H9 (cell line): ENCODE data around the gene DNAI1. TPM values are rescaled to one million over a fixed set of nuclear protein-coding genes. Genes with fewer than 3 reads are reported as not detected.

Experiments
- DNase-seq: peaks from one replicate; pipeline ENCODE4 v3.0.0-alpha.2; 2017
- H2AFZ ChIP-seq: one replicate; pipeline ENCODE4 v1.6.1; 2013; ENCODE audit warnings: mild to moderate bottlenecking, low read length, control low read depth, moderate library complexity
- H2AK5ac ChIP-seq: 2 replicates; pipeline ENCODE4 v1.6.1; 2013; ENCODE audit warnings: low read length, control low read depth, mixed read lengths; ENCODE audit not compliant: insufficient read length
- H2BK120ac ChIP-seq: one replicate; pipeline ENCODE4 v1.6.1; 2013; ENCODE audit warnings: low read depth, mild to moderate bottlenecking, low read length, control low read depth, inconsistent platforms; ENCODE audit not compliant: poor library complexity, severe bottlenecking
- H2BK12ac ChIP-seq: 2 replicates; pipeline ENCODE4 v1.6.1; 2013; ENCODE audit warnings: low read length, control low read depth, mixed read lengths, low read depth; ENCODE audit not compliant: insufficient read length
- H2BK15ac ChIP-seq: 2 replicates; pipeline ENCODE4 v1.6.1; 2013; ENCODE audit warnings: low read depth, low read length, control low read depth
- H2BK20ac ChIP-seq: one replicate; pipeline ENCODE4 v1.6.1; 2013; ENCODE audit warnings: low read depth, mild to moderate bottlenecking, low read length, control low read depth, inconsistent platforms; ENCODE audit not compliant: poor library complexity, severe bottlenecking
- H2BK5ac ChIP-seq: 2 replicates; pipeline ENCODE4 v1.6.1; 2013; ENCODE audit warnings: low read length, control low read depth, mixed read lengths; ENCODE audit not compliant: insufficient read length
- H3K14ac ChIP-seq: 2 replicates; pipeline ENCODE4 v1.6.1; 2013; ENCODE audit warnings: low read length, control low read depth; ENCODE audit not compliant: insufficient read depth
- H3K18ac ChIP-seq: 2 replicates; pipeline ENCODE4 v1.6.1; 2013; ENCODE audit warnings: low read depth, mild to moderate bottlenecking, mixed read lengths, low read length, control low read depth; ENCODE audit not compliant: insufficient read length
- H3K23ac ChIP-seq: 2 replicates; pipeline ENCODE4 v1.6.1; 2013; ENCODE audit warnings: low read length, control low read depth, mixed read lengths, low read depth; ENCODE audit not compliant: insufficient read length
- H3K23me2 ChIP-seq: 2 replicates; pipeline ENCODE4 v1.6.1; 2013; ENCODE audit warnings: low read depth, mild to moderate bottlenecking, mixed read lengths, low read length, control low read depth; ENCODE audit not compliant: insufficient read length, poor library complexity, severe bottlenecking
- H3K27ac ChIP-seq: 2 replicates; pipeline ENCODE4 v1.5.1; 2013; ENCODE audit warnings: low read length, control low read depth, mixed read lengths, low read depth; ENCODE audit not compliant: insufficient read length
- H3K27me3 ChIP-seq: 2 replicates; pipeline ENCODE4 v1.6.1; 2013; ENCODE audit warnings: low read length, control low read depth, inconsistent platforms; ENCODE audit not compliant: insufficient read depth
- H3K4ac ChIP-seq: 2 replicates; pipeline ENCODE4 v1.6.1; 2013; ENCODE audit warnings: low read depth, mild to moderate bottlenecking, control low read depth, inconsistent platforms, low read length, moderate library complexity
- H3K4me1 ChIP-seq: 2 replicates; pipeline ENCODE4 v1.6.1; 2013; ENCODE audit warnings: low read length, control low read depth, inconsistent platforms; ENCODE audit not compliant: insufficient read depth
- H3K4me2 ChIP-seq: 2 replicates; pipeline ENCODE4 v1.6.1; 2013; ENCODE audit warnings: low read length, control low read depth, mixed read lengths; ENCODE audit not compliant: insufficient read length, insufficient read depth
- H3K56ac ChIP-seq: 2 replicates; pipeline ENCODE4 v1.6.1; 2013; ENCODE audit warnings: low read depth, mild to moderate bottlenecking, mixed read lengths, low read length, control low read depth; ENCODE audit not compliant: insufficient read length
- H3K79me1 ChIP-seq: 2 replicates; pipeline ENCODE4 v1.6.1; 2013; ENCODE audit warnings: low read depth, mild to moderate bottlenecking, moderate library complexity, low read length, control low read depth, inconsistent platforms; ENCODE audit not compliant: insufficient read depth, poor library complexity, severe bottlenecking
- H3K79me2 ChIP-seq: 2 replicates; pipeline ENCODE4 v1.6.1; 2013; ENCODE audit warnings: low read length, control low read depth, inconsistent platforms; ENCODE audit not compliant: insufficient read depth
- H3K9ac ChIP-seq: 2 replicates; pipeline ENCODE4 v1.6.1; 2013; ENCODE audit warnings: low read length, control low read depth, mixed read lengths; ENCODE audit not compliant: insufficient read length; ENCODE audit errors: extremely low read depth
- H3K9me3 ChIP-seq: one replicate; pipeline ENCODE4 v1.6.1; 2013; ENCODE audit warnings: low read depth, low read length, inconsistent platforms; ENCODE audit not compliant: control insufficient read depth
- H3T11ph ChIP-seq: one replicate; pipeline ENCODE4 v1.6.1; 2013; ENCODE audit warnings: mild to moderate bottlenecking, low read length, control low read depth, inconsistent platforms
- H4K20me1 ChIP-seq: one replicate; pipeline ENCODE4 v1.6.1; 2013; ENCODE audit not compliant: control insufficient read depth, insufficient read length, insufficient read depth
- H4K5ac ChIP-seq: 2 replicates; pipeline ENCODE4 v1.6.1; 2013; ENCODE audit warnings: low read depth, mild to moderate bottlenecking, mixed read lengths, low read length, control low read depth; ENCODE audit not compliant: insufficient read length
- H4K8ac ChIP-seq: replicated peaks from 2 replicates; pipeline ENCODE4 v1.6.1; 2013; ENCODE audit warnings: low read length, control low read depth, mixed read lengths, low read depth; ENCODE audit not compliant: insufficient read length
- H4K91ac ChIP-seq: 2 replicates; pipeline ENCODE4 v1.6.1; 2013; ENCODE audit warnings: low read depth, mild to moderate bottlenecking, moderate library complexity, mixed read lengths, low read length, control low read depth; ENCODE audit not compliant: insufficient read length
- H3K27ac Mint-ChIP-seq, 3 experiments: 2 replicates in 2 of 3; 3 replicates in 1 of 3; pipeline ENCODE4 v1.8.0; 2020 to 2021; ENCODE audit warnings: mixed read lengths in 3 of 3, mild to moderate bottlenecking in 1 of 3, moderate library complexity in 1 of 3
- H3K27me3 Mint-ChIP-seq: 2 replicates; pipeline ENCODE4 v1.8.0; 2021; ENCODE audit warnings: low read depth, mild to moderate bottlenecking, moderate library complexity, mixed read lengths
- H3K36me3 Mint-ChIP-seq, 3 experiments: 2 replicates in 2 of 3; 3 replicates in 1 of 3; pipeline ENCODE4 v1.8.0; 2020 to 2021; ENCODE audit warnings: low read depth in 3 of 3, mixed read lengths in 3 of 3; ENCODE audit not compliant: insufficient read depth in 1 of 3
- H3K4me1 Mint-ChIP-seq, 2 experiments: 2 replicates each; pipeline ENCODE4 v1.8.0; 2020; ENCODE audit warnings: mixed read lengths in 2 of 2
- H3K4me3 Mint-ChIP-seq, 2 experiments: 2 replicates in 1 of 2; 3 replicates in 1 of 2; pipeline ENCODE4 v1.8.0; 2020 to 2021; ENCODE audit warnings: mild to moderate bottlenecking in 2 of 2, mixed read lengths in 2 of 2, moderate library complexity in 1 of 2
- H3K9me3 Mint-ChIP-seq, 2 experiments: 2 replicates in 1 of 2; 3 replicates in 1 of 2; pipeline ENCODE4 v1.8.0; 2020; ENCODE audit warnings: mild to moderate bottlenecking in 2 of 2, mixed read lengths in 2 of 2, moderate library complexity in 1 of 2
- CTCF ChIP-seq: fragments of 200-600 bp; sonication (generic); conservative IDR thresholded peaks from 3 replicates; pipeline ENCODE4 v1.8.0; 2021; ENCODE audit warnings: antibody characterized with exemption, mild to moderate bottlenecking
- WGBS: extraction: QIAGEN DNeasy Blood & Tissue Kit; methylation state at CpG from one replicate; pipeline ENCODE4 v1.1.7; 2013; ENCODE audit warnings: missing lambda C conversion rate, low lambda C conversion rate, mixed read lengths; ENCODE audit not compliant: insufficient read length; ENCODE audit errors: extremely low coverage; 5-methylcytosine and 5-hydroxymethylcytosine counted together
- total RNA-seq: library from RNA; stranded (reverse); gene quantifications from 2 replicates; pipeline ENCODE4 v1.2.1, GENCODE V29; 2021

DNAI1 gene
- total RNA-seq, 1 experiment from 2014 or later: 0.22 TPM

- no peak overlapping the region for H2AFZ ChIP-seq
Measured at GRCh38 chr9:34541540-34541939, 82.9 kb downstream of the DNAI1 start.

More at GRCh38 chr9:34541540-34541939, 82.9 kb downstream of the DNAI1 start:
- no peak for TF ChIP-seq CTCF
- Histone ChIP-seq H3T11ph (no peak overlapping the region), H2BK15ac (no peak overlapping the region), H3K27ac (no peak overlapping the region), H3K23ac (no peak overlapping the region), H2BK12ac (no peak overlapping the region), H3K79me1 (no peaks in the 10 kb centered on the region), H3K18ac (no peak overlapping the region), H4K91ac (no peak overlapping the region), H4K5ac (no peak overlapping the region), H2BK5ac (no peak overlapping the region), H3K4me2 (no peak overlapping the region), H3K79me2 (no peaks in the 10 kb centered on the region), H3K4me1 (no peaks in the 10 kb centered on the region), H3K27me3 (no peaks in the 10 kb centered on the region), H2BK20ac (no peak overlapping the region), H3K14ac (no peak overlapping the region), H4K20me1 (no peaks in the 10 kb centered on the region), H3K23me2 (no peaks in the 10 kb centered on the region), H4K8ac (no peak overlapping the region), H2BK120ac (no peak overlapping the region), H2AK5ac (no peak overlapping the region), H3K9me3 (no peaks in the 10 kb centered on the region), H3K9ac (no peak overlapping the region), H3K4ac (no peak overlapping the region), H3K56ac (no peak overlapping the region)
- Mint-ChIP-seq H3K4me1 (peaks cover 3% of the 10 kb centered on the region in 2 experiments; a peak in 3 of 4 replicates), H3K9me3 (no peaks in the 10 kb centered on the region), H3K27me3 (peaks cover 13% of the 10 kb centered on the region), H3K4me3 (no peak overlapping the region), H3K36me3 (no peaks in the 10 kb centered on the region), H3K27ac (no peak overlapping the region)
- no CpG with 5 or more reads among the region's 7 CpGs for WGBS
- no peak for DNase-seq
